NCI-H187 treated with DMSO at 0.1 percent for 48 hours (cell line): ENCODE results near the gene CXCR5.
"Not testable (repeated sequence)": the region's sequence is repeated elsewhere in the genome, so short reads cannot be mapped to it uniquely, and the experiment has no call there.

Source experiments
- DNase-seq: peaks from one replicate; lab custom pipeline; 2025; lab: John Stamatoyannopoulos, UW

CXCR5 gene, protein sequence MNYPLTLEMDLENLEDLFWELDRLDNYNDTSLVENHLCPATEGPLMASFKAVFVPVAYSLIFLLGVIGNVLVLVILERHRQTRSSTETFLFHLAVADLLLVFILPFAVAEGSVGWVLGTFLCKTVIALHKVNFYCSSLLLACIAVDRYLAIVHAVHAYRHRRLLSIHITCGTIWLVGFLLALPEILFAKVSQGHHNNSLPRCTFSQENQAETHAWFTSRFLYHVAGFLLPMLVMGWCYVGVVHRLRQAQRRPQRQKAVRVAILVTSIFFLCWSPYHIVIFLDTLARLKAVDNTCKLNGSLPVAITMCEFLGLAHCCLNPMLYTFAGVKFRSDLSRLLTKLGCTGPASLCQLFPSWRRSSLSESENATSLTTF

GRCh38 chr11:118883368-118884071, at the start of gene CXCR5:
CXCR5 (plus strand) TSS chr11:118883892; CDS start chr11:118883942, 50 bp downstream.
- no peak for DNase-seq

DNA sequence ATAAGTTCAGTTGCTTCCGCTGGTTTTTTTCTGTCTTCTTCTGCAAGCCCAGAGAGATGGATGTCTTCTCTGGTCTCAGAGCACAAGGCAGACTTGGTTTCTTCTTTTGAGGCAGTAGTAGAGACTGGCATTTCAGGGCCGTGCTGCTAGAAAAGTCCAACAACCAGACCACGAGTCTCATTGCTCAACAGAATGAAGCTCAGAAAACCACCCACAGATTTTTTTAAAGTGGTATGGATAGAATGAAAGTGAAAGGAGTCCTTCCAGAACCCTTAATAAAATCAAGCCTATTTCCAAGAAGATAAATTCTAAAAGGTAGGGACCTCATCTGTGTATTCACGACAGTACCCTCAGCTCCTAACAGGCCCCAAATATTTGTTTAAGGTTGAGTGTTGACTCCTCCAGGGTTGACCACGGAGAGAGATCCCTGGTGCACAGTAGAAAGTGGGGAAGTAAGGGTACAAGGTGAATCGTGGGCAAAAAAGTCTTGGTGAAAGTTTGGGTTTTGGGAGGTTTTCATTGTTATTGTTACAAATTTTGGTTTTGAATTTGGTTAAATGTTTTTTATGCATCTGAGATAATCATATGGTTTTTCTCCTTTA, 49.2 kb upstream of the CXCR5 start:
- DNase-seq, result no peak

DNA sequence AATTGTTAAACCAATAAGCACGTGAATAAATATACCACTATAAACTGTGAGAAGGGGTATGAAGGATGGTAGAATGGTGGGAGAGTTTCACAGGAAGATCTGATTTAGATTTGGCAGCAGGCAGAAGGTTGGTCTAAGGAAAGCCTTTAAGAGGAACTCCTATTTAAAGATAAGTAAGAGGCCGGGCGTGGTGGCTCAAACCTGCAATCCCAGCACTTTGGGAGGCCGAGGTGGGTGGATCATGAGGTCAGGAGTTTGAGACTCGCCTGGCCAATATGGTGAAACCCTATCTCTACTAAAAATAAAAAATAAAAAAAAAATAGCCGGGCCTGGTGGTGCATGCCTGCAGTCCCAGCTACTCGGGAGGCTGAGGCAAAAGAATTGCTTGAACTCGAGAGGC, 45.8 kb upstream of the CXCR5 start:
- DNase-seq, result no peak

- DNase-seq, result no peak
Observed at GRCh38 chr11:118838905-118839553, 44.7 kb upstream of the CXCR5 start.

GRCh38 chr11:118841469-118842242, 42.0 kb upstream of the CXCR5 start:
- DNase-seq, result no peak

DNA sequence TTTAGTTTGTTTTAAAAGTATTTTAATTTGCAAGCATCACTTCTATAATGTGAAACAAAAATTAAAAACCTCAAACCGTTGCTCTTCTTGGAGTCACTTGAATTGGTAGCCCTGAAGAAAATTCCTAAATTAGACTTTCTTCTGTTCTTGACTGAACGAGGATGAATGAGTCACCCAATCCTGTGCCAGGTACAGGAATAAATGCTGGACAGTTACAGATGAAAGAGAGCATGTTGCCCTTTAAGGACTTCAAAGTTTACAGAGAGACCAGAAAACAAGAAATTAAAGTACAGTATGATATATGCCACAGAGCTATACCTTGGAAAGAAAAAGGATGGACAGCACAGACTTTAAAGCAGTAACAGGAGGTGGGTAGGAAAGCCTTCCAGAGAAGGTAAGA, 41.3 kb upstream of the CXCR5 start:
- DNase-seq, result no peak

DNA sequence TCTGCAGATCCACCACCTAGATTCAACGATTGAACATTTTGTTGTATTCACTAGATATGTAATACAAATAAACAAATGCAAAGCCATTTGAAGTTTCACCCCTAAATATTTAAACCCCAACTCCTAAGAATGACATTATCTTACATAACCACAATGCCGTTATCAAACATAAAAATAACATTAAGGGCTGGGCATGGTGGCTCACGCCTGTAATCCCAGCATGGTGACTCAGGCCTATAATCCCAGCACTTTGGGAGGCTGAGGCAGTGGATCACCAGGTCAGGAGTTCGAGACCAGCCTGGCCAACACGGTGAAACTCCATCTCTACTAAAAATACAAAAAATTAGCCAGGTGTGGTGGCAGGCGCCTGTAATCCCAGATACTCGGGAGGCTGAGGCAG, 40.8 kb upstream of the CXCR5 start:
- DNase-seq, result not testable (repeated sequence)

DNA sequence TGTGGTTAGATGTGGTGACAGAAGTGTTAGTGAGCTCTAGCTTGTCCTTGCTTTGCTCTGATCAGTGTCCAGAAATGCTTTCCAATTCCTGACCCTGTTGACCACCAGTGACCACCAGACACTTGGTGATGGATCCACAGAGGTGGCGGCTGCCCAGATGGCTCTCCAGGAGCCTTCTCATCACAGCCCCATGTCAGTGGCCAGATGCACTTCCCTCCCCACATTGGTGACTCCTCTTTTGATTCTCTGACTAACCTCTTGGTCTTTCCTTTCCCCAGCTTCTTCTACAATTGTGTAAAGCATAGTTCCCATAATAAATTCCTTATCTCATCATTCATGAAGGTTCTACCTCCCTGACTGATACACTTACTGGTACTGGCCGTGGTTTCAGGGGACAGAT, 40.1 kb upstream of the CXCR5 start:
- no peak for DNase-seq

DNA sequence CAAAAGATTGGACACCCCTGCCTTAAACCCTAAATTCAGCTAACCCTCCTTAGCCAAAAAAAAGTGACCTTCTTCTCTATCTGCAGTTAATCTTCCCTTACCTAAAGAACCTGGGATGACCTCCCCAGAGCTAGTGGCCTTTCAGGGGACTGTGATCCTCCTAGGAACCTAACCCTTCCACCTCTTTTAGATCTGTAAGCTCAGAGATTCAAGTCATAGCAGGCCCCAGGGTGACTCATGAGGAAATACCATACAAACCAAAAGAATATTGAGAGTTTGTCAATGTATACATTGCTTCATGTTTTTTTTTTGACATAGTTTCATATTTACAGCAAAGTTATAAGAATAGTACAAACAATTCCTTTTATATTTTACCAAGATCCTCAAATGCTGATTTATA, 38.3 kb upstream of the CXCR5 start:
- no peak for DNase-seq

- DNase-seq, result no peak
Observed at GRCh38 chr11:118846181-118846935, 37.3 kb upstream of the CXCR5 start.

DNA sequence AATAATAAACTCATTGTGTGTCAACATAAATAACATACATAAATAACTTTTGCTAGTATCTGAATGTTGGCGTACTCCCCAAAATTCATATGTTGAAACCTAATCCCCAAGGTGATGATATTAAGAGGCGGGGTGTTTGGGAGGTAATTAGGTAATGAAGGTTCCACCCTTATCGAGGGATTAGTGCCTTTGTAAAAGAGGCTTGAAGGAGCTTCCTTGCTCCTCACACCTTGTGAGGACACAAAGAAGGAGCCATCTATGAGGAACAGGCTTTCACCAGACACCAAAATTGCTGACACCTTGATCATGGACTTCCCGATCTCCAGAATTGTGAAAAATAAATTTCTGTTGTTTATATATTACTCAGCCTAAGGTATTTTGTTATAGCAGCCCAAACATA, 33.9 kb upstream of the CXCR5 start:
- no peak for DNase-seq

DNA sequence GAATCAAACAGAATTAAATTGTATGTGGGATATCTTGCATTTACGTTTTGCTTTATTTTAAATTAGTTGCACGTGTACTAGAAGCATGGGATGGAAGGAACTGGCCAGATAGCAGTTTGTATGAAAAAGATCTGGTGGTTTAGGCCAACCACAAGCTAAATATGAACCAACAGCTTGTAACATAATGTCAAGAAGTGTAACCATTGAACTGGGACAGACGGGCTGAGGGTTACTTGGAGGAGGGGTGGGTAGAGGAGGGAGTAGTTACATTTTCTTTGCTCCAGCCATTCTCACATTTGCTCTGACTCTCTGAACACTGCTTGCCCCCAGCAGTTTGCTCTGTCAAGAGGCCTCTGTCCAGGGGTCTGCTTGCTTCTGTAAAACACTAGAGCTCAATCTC, 31.7 kb upstream of the CXCR5 start:
- DNase-seq, result no peak

DNA sequence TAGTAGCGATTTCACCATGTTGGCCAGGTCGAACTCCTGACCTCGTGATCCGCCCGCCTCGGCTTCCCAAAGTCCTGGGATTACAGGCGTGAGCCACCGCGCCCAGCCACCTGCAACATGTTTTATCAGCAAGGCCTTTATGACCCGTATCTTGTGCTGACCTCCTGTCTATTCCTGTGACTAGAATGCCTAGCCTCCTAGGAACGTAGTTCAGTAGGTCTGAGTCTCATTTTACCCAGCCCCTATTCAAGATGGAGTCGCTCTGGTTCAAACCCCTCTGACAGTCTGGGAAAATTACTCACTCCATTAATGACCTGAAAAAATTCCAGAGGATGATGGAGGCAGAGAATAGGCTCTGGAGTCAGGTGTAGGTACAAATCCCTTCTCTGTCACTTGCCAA, 30.0 kb upstream of the CXCR5 start:
- DNase-seq, result no peak

- no peak for DNase-seq
Observed at GRCh38 chr11:118856314-118856713, 27.4 kb upstream of the CXCR5 start.

GRCh38 chr11:118857385-118857784, 26.3 kb upstream of the CXCR5 start:
- no peak for DNase-seq

DNA sequence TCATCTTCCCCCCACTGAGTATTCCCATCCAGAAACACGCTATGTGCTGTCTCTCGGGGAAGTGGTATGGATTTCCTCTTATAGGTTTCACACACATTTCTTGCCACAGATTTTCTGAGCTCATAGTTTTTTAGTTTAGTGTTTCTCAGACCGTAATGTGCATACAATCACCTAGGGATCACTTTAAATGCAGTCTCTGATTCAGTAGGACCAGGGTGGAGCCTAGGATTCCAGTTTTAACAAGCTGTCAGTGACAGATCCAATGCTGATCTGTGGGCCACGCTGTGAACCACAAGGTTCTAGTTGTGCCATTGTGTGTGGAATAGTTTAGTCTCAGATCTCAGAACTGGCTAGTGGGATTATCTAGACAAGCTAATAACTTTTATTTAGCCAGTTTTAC, 23.7 kb upstream of the CXCR5 start:
- DNase-seq, result no peak

- no peak for DNase-seq
Observed at GRCh38 chr11:118868659-118869058, 15.0 kb upstream of the CXCR5 start.

- DNase-seq, result no peak
Observed at GRCh38 chr11:118870396-118871343, 13.0 kb upstream of the CXCR5 start.

DNA sequence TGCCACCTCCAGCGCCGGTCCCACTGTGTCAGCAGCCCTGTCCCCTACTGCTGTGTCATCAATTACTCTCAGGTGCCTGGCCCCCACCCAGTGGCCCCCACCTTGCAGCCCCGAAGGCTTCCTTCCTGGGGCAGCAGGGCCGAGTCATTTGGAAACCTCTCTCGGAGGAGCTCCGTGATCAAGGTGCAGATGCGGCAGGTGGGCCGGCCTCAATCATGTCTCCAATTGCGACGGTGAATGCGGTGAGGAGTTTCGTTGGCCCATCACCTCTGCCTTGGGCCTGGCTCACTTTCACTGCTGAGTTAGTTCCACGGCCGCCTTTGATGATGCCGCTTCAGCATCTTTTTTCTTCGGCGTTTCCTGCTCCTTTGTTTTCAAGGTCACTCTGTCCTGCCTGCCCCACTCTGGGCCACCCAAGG, 11.3 kb upstream of the CXCR5 start:
- DNase-seq, result no peak

DNA sequence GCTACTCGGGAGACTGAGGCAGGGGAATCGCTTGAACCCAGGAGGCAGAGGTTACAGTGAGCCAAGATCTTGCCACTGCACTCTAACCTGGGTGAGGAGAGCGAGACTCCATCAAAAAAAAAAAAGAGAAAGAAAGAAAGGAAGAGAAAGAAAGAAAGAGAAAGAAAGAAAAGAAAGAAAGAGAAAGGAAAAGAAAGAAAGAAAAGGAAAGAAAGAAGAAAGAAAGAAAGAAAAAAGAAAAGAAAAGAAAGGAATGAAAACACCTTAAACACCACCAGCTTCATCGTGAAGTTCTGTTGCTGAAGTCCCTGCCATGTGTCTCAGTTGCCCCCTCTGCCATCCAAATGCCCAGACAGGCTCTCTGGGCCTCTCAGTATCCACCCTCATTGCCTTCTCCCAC, 9.9 kb upstream of the CXCR5 start:
- no peak for DNase-seq
